ENCODE results near the gene PURA.

- TF ChIP-seq POLR2AphosphoS5 (IDR thresholded peaks at IDR 0.05; ENCODE audit: low read depth, low read length) (no peak), POLR2A (IDR thresholded peaks at IDR 0.05; ENCODE audit: low read depth, low read length) (no peak)
Observed at GRCh38 chr5:140128376-140128775, 14.5 kb downstream of the PURA start.

All from GM12892 (cell line).